Measurements from ENCODE around the gene GMPPA.

GMPPA gene

GRCh38 chr2:219537657-219538488 is 39.2 kb downstream of the GMPPA start:
- Histone ChIP-seq H3K9me3 (ENCODE audit: severe bottlenecking) (no peaks in the 10 kb centered on the region), H3K36me3 (peaks cover 55% of the 10 kb centered on the region), H3K27ac (no peak overlapping the region), H3K4me3 (ENCODE audit: low read depth, low read length) (no peak overlapping the region), H3K27me3 (ENCODE audit: insufficient read depth, low read depth, severe bottlenecking) (no peaks in the 10 kb centered on the region)
- TF ChIP-seq, protein P1, sequence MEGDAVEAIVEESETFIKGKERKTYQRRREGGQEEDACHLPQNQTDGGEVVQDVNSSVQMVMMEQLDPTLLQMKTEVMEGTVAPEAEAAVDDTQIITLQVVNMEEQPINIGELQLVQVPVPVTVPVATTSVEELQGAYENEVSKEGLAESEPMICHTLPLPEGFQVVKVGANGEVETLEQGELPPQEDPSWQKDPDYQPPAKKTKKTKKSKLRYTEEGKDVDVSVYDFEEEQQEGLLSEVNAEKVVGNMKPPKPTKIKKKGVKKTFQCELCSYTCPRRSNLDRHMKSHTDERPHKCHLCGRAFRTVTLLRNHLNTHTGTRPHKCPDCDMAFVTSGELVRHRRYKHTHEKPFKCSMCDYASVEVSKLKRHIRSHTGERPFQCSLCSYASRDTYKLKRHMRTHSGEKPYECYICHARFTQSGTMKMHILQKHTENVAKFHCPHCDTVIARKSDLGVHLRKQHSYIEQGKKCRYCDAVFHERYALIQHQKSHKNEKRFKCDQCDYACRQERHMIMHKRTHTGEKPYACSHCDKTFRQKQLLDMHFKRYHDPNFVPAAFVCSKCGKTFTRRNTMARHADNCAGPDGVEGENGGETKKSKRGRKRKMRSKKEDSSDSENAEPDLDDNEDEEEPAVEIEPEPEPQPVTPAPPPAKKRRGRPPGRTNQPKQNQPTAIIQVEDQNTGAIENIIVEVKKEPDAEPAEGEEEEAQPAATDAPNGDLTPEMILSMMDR (IDR thresholded peaks at IDR 0.05; ENCODE audit: low read depth, low read length): no peak
- no peak for DNase-seq

- TF ChIP-seq, protein P1 (IDR thresholded peaks at IDR 0.05; ENCODE audit: low read depth, low read length): no peak
- Histone ChIP-seq H3K36me3 (peaks cover 51% of the 10 kb centered on the region), H3K27me3 (ENCODE audit: insufficient read depth, low read depth, severe bottlenecking) (no peaks in the 10 kb centered on the region), H3K9me3 (ENCODE audit: severe bottlenecking) (no peaks in the 10 kb centered on the region), H3K4me3 (ENCODE audit: low read depth, low read length) (no peak overlapping the region), H3K27ac (no peak overlapping the region)
- DNase-seq: no peak
Observed at GRCh38 chr2:219538504-219538951, 39.8 kb downstream of the GMPPA start.

DNA sequence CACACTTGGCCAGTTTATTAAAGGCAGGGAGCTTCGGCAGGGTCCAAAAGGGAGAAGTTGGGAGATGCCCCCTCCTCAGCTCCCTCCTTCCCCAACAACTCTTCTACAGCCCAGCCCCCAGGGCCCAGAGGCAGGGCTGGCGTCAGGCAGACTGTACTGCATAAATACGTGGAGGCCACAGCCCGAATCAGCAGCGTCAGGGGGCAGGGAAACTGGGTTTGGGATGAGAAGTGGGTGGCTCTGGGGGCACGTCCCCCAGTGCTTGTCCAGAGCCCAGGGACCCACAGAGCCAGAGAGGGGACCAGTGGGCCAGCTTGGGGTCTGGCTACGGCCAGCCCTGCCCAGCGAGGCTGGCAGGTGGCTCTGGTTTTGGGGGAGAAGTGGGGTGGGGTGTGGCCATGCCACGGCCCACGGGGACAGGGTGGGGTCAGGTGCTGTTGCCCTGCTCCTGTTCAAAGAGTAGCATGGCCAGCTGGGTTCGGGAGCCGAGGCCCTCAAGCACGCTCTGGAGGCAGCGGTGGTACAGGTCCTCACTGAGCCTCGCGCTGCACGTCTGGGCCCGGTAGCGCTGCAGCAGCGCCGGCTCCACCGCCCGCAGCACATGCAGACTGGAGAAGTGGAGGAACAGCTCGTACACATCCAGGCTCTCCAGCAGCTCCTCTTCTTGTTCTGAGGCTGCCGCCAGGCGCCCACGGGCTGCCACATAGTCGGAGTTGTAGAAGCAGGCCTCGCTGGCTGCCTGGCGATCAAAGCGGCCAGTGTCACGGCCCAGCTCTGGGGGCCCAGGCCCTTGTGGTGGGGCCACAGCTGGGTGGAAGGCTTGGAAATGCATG is 40.5 kb downstream of the GMPPA start:
- Histone ChIP-seq H3K9me3 (ENCODE audit: severe bottlenecking) (no peaks in the 10 kb centered on the region), H3K4me3 (ENCODE audit: low read depth, low read length) (no peak overlapping the region), H3K27me3 (ENCODE audit: insufficient read depth, low read depth, severe bottlenecking) (no peaks in the 10 kb centered on the region), H3K36me3 (peaks cover 52% of the 10 kb centered on the region), H3K27ac (no peak overlapping the region)
- TF ChIP-seq, protein P1 (IDR thresholded peaks at IDR 0.05; ENCODE audit: low read depth, low read length): no peak
- DNase-seq: no peak

- H3K4me3 ChIP-seq (ENCODE audit: low read depth, low read length): no peak overlapping the region
Observed at GRCh38 chr2:219539926-219540678, 41.4 kb downstream of the GMPPA start.

More at GRCh38 chr2:219539926-219540678, 41.4 kb downstream of the GMPPA start:
- Histone ChIP-seq H3K36me3 (peaks cover 52% of the 10 kb centered on the region), H3K27me3 (ENCODE audit: insufficient read depth, low read depth, severe bottlenecking) (no peaks in the 10 kb centered on the region), H3K27ac (no peak overlapping the region), H3K9me3 (ENCODE audit: severe bottlenecking) (no peaks in the 10 kb centered on the region)
- DNase-seq: no peak
- TF ChIP-seq, protein P1 (IDR thresholded peaks at IDR 0.05; ENCODE audit: low read depth, low read length): no peak

Data from WERI-Rb-1 (cell line).